Subcutaneous abdominal adipose tissue (tissue), 5 donors: ENCODE measurements around the gene ANO9.

ENCODE experiments used
- H3K27ac ChIP-seq: one replicate; pipeline ENCODE4 v1.7.0; 2013; ENCODE audit warnings: low read depth, mild to moderate bottlenecking, inconsistent platforms, low read length, moderate library complexity
- H3K27me3 ChIP-seq, 5 donors: one replicate each; pipeline ENCODE4 v1.7.0; 2013; ENCODE audit warnings: low read length in 5 of 5, inconsistent platforms in 1 of 5; ENCODE audit not compliant: control insufficient read depth in 5 of 5, insufficient read depth in 4 of 5
- H3K36me3 ChIP-seq, 5 donors: one replicate each; pipeline ENCODE4 v1.7.0; 2013; ENCODE audit warnings: low read length in 5 of 5; ENCODE audit not compliant: control insufficient read depth in 5 of 5, insufficient read depth in 5 of 5
- H3K4me1 ChIP-seq, 5 donors: one replicate each; pipeline ENCODE4 v1.7.0; 2013; ENCODE audit warnings: low read length in 5 of 5, mild to moderate bottlenecking in 3 of 5, moderate library complexity in 1 of 5; ENCODE audit not compliant: control insufficient read depth in 5 of 5, insufficient read depth in 5 of 5
- H3K4me3 ChIP-seq, 5 donors: one replicate each; pipeline ENCODE4 v1.7.0; 2013; ENCODE audit warnings: low read length in 5 of 5, low read depth in 1 of 5
- H3K9ac ChIP-seq, 5 donors: one replicate each; pipeline ENCODE4 v1.7.0; 2013; ENCODE audit warnings: low read length in 5 of 5, mild to moderate bottlenecking in 4 of 5, moderate library complexity in 3 of 5
- H3K9me3 ChIP-seq, 5 donors: one replicate each; pipeline ENCODE4 v1.7.0; 2013; ENCODE audit warnings: low read length in 5 of 5; ENCODE audit not compliant: control insufficient read depth in 5 of 5
- donor health status: healthy.
- donor health status: healthy.
- donor health status: healthy.
- donor health status: healthy.
- donor health status: healthy.

Gene ANO9

GRCh38 chr11:452916-453527, 11.2 kb upstream of the ANO9 start:
- peaks cover 2 to 40% (median 32%) of the 10 kb centered on the region in 5 donors for H3K4me1 ChIP-seq
- H3K9me3 ChIP-seq = no peaks in the 10 kb centered on the region
- no peak overlapping the region for H3K9ac ChIP-seq
- no peak overlapping the region for H3K27ac ChIP-seq
- H3K4me3 ChIP-seq = no peak overlapping the region
- H3K27me3 ChIP-seq = no peaks in the 10 kb centered on the region
- peaks cover 0 to 37% (median 17%) of the 10 kb centered on the region in 5 donors for H3K36me3 ChIP-seq

- H3K4me1 ChIP-seq = peaks cover 2 to 40% (median 32%) of the 10 kb centered on the region in 5 donors
- no peak overlapping the region for H3K9ac ChIP-seq
- H3K36me3 ChIP-seq = peaks cover 0 to 37% (median 17%) of the 10 kb centered on the region in 5 donors
- H3K4me3 ChIP-seq = no peak overlapping the region
- no peaks in the 10 kb centered on the region for H3K9me3 ChIP-seq
- H3K27ac ChIP-seq = no peak overlapping the region
- no peaks in the 10 kb centered on the region for H3K27me3 ChIP-seq
Measured at GRCh38 chr11:452203-452744, 10.5 kb upstream of the ANO9 start.

- H3K9me3 ChIP-seq = no peaks in the 10 kb centered on the region
- no peak overlapping the region for H3K27ac ChIP-seq
- H3K4me3 ChIP-seq = peak overlapping the region in 3 of 5 donors; percentile 85 to 88 (median 85)
- H3K36me3 ChIP-seq = peaks cover 0 to 37% (median 17%) of the 10 kb centered on the region in 5 donors
- peaks cover 2 to 40% (median 32%) of the 10 kb centered on the region in 5 donors for H3K4me1 ChIP-seq
- H3K27me3 ChIP-seq = no peaks in the 10 kb centered on the region
- H3K9ac ChIP-seq = peak overlapping the region in 3 of 5 donors; percentile 82 to 87 (median 84)
Measured at GRCh38 chr11:451738-452137, 9.9 kb upstream of the ANO9 start.

DNA sequence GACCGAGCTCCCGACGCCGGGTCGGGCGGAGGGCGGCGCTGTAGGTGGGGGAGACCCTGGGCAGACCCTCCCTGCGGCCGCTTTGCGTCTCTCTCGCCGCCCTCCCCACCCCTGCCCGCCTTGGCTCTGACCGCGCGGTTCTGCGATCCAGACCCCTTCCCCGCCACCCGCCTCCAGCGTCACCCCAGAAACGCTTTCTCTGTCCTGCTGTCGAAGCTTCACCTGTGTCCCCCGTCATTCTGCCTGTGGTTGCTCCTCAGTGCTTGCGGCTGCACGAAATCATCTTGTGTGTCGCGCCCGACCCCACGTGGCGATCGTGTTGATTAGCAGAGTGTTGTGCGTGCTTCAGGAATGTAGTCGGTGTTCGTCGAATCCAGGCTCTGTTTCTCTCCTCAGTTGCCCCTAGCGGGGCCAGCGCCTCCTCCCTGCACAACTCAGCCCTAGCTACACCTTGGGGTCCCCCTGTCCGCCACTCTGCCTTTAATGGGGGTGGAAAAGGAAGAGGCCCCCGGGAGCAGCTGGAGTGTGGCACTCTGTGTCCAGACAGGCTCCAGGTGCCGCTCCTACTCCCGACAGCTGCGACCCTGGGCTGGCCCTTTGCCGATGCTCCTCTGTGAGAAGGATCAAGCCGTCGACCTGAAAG, 9.1 kb upstream of the ANO9 start:
- Histone ChIP-seq H3K9ac (peak overlapping the region in 4 of 5 donors; percentile 82 to 88 (median 86)), H3K27ac (peak overlapping the region; percentile 60), H3K9me3 (no peaks in the 10 kb centered on the region), H3K36me3 (peaks cover 0 to 37% (median 17%) of the 10 kb centered on the region in 5 donors), H3K27me3 (no peaks in the 10 kb centered on the region), H3K4me3 (peak overlapping the region; percentile 71 to 88 (median 85)), H3K4me1 (peaks cover 2 to 40% (median 32%) of the 10 kb centered on the region in 5 donors)

GRCh38 chr11:449889-450808, 8.3 kb upstream of the ANO9 start, which contains the start of gene PTDSS2:
TSS of gene PTDSS2 (plus strand) at chr11:450279. CDS start at chr11:450456, 177 bp downstream.
- peaks cover 2 to 40% (median 32%) of the 10 kb centered on the region in 5 donors for H3K4me1 ChIP-seq
- H3K9ac ChIP-seq = peak within 1 kb of the TSS in 4 of 5 donors; percentile 82 to 88 (median 86)
- peaks cover 0 to 29% (median 17%) of the 10 kb centered on the region in 5 donors for H3K36me3 ChIP-seq
- peak within 1 kb of the TSS; percentile 71 to 88 (median 85) for H3K4me3 ChIP-seq
- no peaks in the 10 kb centered on the region for H3K9me3 ChIP-seq
- H3K27me3 ChIP-seq = no peaks in the 10 kb centered on the region
- H3K27ac ChIP-seq = peak within 1 kb of the TSS; percentile 76

DNA sequence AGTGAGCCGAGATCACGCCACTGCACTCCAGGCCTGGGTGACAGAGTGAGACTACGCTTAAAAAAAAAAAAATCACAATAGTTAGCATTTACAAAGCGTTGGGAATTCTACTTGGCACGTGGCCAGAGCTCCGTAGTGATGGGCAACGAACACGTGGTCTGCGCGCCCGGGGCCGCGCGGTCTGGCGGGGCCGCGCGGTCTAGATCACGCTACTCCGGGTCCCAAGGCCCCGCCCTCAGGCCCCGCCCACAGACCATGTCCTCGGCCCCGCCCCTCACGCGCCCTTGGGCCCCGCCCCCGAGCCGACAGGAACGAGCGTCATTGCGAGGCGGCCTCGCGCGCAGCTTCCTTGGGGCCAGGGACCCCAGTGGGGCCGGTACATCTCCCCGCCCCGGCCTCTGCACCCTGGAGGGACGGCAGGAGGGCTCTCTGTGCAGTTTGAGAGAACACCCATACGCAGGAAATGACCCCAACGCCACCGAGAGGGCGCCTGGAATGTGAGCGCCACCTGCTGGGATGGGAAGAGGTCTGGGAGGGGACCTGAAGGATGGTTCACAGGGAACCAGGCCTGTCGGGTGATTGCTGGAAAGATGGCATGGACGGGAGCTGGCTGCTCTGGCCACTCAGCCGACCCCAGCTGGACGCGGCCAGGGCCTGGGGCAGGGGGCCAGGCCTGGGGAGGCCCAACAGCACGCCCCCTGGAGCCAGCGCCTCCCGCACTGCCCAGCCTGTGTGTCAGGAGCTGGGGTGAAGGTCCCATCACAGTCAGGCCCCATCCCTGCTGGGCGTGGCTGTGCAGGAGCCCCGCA, 6.3 kb upstream of the ANO9 start:
- Histone ChIP-seq H3K27me3 (no peaks in the 10 kb centered on the region), H3K4me3 (peak overlapping the region; percentile 54 to 80 (median 79)), H3K27ac (peak overlapping the region; percentile 76), H3K9me3 (no peaks in the 10 kb centered on the region), H3K4me1 (peaks cover 5 to 51% (median 39%) of the 10 kb centered on the region in 5 donors), H3K9ac (peak overlapping the region; percentile 4 to 85 (median 57)), H3K36me3 (peaks cover 0 to 11% (median 5%) of the 10 kb centered on the region in 5 donors)

DNA sequence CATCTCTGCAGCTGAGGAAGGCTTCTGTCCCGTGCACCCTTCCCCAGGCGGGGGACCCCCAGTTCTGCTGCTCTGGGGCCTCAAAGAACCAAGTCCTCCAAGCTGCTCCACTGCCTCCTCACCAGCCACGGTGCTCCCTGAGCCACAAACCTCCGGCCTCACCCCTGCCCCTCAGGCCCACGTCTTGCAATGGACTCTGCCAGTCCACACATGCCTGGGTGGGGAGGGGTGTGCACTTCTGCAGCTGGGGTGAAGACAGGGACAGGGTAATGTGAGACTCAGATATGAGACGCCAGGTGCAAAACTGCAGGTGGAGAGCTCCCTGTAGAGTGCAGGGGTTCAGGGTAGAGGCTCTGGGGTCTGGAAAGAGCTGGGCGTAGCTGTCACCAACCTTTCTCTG, 5.1 kb upstream of the ANO9 start:
- H3K4me3 ChIP-seq = no peak overlapping the region
- no peak overlapping the region for H3K27ac ChIP-seq
- H3K9ac ChIP-seq = no peak overlapping the region
- peaks cover 5 to 56% (median 44%) of the 10 kb centered on the region in 5 donors for H3K4me1 ChIP-seq
- peaks cover 0 to under 1% (median 0%) of the 10 kb centered on the region in 5 donors for H3K36me3 ChIP-seq
- no peaks in the 10 kb centered on the region for H3K9me3 ChIP-seq
- H3K27me3 ChIP-seq = peaks cover 2 to 7% (median 2%) of the 10 kb centered on the region in 5 donors

- Histone ChIP-seq H3K4me1 (peaks cover 4 to 47% (median 34%) of the 10 kb centered on the region in 5 donors), H3K9ac (no peak overlapping the region), H3K4me3 (no peak overlapping the region), H3K27ac (no peak overlapping the region), H3K9me3 (no peaks in the 10 kb centered on the region), H3K27me3 (peaks cover 9 to 13% (median 9%) of the 10 kb centered on the region in 5 donors), H3K36me3 (no peaks in the 10 kb centered on the region)
Measured at GRCh38 chr11:445765-446588, 4.2 kb upstream of the ANO9 start.
